ENCODE data around the gene PHLDA2. TPM values are rescaled to one million over a fixed set of nuclear protein-coding genes. Genes with fewer than 3 reads are reported as not detected.
A peak's percentile ranks its signal among the peaks of the same experiment; 100 is the strongest.

The PHLDA2 gene
- total RNA-seq, 1 experiment from 2014 or later, result 309 TPM

DNA sequence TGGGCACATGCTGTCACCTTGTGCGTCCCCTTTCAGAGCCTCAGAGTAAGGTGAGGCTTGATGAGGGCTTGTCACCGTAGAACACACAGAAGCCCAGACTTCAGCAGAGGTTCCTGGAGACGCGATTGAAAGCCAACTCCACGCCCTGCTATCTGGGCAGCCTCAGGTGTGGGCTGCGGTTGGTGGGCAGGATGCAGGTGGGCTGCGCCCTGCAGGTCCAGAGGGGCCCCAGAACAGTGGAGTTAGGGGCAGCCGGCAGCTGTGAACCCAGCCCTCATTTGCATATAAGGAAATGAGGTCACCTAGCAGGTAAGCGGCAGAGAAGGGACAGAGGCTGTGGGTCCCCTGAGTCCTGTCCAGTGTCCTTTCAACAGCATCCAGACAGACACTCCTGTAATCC is 15.4 kb downstream of the PHLDA2 start:
- ChIA-PET POLR2A (interaction anchor here (3.0 to 3.6 kb wide), 2 partner anchors 12 to 16 kb away, joined by 13 to 44 read pairs; partner anchors contain the start of gene PHLDA2), RAD21 (ENCODE audit: low non-redundant PET in 1 of 2, low total read pairs in 2 of 2, uncharacterized antibody in 2 of 2, unreplicated experiment in 2 of 2) (no interaction called here), CTCF (interaction anchor here (0.8 kb wide), 1 partner anchor 23 kb away, joined by 3 read pairs; no protein-coding TSS in a partner anchor)
- Histone ChIP-seq H3K9me3 (ENCODE audit: control insufficient read depth in 1 of 2, insufficient read depth in 1 of 2, low read depth in 1 of 2, low read length in 2 of 2) (no peaks in the 10 kb centered on the region), H3K27ac (ENCODE audit: low read depth, low read length) (peak overlapping the region; percentile 97), H3K27me3 (ENCODE audit: insufficient read depth, low read length) (no peaks in the 10 kb centered on the region), H2AFZ (ENCODE audit: low read depth, low read length, poor library complexity, severe bottlenecking) (no peak overlapping the region), H4K20me1 (ENCODE audit: insufficient read depth) (no peaks in the 10 kb centered on the region), H3K4me1 (ENCODE audit: control insufficient read depth in 1 of 2, insufficient read depth in 2 of 2, low read length in 2 of 2) (peaks cover 49 to 55% of the 10 kb centered on the region in 2 experiments), H3K4me3 (replicated peaks in 1 of 2; ENCODE audit: low read depth in 1 of 2, low read length in 2 of 2) (peak overlapping the region in 1 of 2 experiments; percentile 54; a peak in 1 of 4 replicates), H3K9me2 (ENCODE audit: insufficient read depth) (no peaks in the 10 kb centered on the region), H3K9ac (ENCODE audit: low read length) (peak overlapping the region; percentile 65), H3K4me2 (ENCODE audit: low read length) (peak overlapping the region; percentile 93), H3K36me3 (ENCODE audit: control insufficient read depth in 1 of 2, insufficient read depth in 2 of 2, low read length in 2 of 2) (no peaks in the 10 kb centered on the region), H3K79me2 (ENCODE audit: insufficient read depth, low read length) (no peaks in the 10 kb centered on the region)
- DNase-seq (ENCODE audit: low read depth, low spot score) (no peak), ATAC-seq (no peak)
- no TSS peak for BruUV-seq (replicated peaks)
- intact Hi-C loops (cut with micrococcal nuclease), result no loop called here
- TF ChIP-seq YY1 (IDR thresholded peaks at IDR 0.05; ENCODE audit: extremely low read depth, insufficient replicate concordance, low read depth, low read length) (no peak), RAD21 (IDR thresholded peaks at IDR 0.05; ENCODE audit: low read depth) (no peak), JUND (IDR thresholded peaks at IDR 0.05) (no peak), TCF7L2 (IDR thresholded peaks at IDR 0.05; ENCODE audit: borderline replicate concordance, extremely low read depth, insufficient read depth, insufficient read length) (no peak), ELF1 (IDR thresholded peaks at IDR 0.05; ENCODE audit: borderline replicate concordance, low read depth) (no peak), SRF (IDR thresholded peaks at IDR 0.05; ENCODE audit: low read depth) (no peak), ZNF274 (IDR thresholded peaks at IDR 0.05; ENCODE audit: low read depth, low read length) (no peak), SP1 (IDR thresholded peaks at IDR 0.05; ENCODE audit: low read depth) (no peak), SIN3A (IDR thresholded peaks at IDR 0.05; ENCODE audit: low read depth) (no peak)
- TF ChIP-seq, protein P1, sequence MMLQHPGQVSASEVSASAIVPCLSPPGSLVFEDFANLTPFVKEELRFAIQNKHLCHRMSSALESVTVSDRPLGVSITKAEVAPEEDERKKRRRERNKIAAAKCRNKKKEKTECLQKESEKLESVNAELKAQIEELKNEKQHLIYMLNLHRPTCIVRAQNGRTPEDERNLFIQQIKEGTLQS (IDR thresholded peaks at IDR 0.05), result no peak

DNA sequence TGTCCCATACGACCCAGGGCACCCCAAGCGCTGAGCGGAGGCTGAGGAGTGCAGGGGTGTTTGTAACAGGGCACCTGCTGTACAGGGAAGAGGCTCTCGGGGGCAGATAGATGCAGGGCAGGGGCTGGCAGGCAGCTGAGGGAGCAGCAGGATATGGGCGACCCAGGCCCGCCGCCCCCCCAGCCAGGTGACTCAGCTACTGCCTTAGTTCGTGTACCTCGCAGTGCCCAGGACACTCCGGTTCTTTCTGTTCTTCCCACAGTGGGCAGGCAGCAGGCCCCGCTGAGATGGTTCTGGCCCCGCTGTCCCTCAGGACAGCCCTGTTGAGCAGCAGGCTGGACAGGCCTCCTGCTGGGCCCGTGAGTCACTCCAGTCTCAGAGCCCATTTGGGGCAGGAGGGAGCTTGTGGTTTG is 16.2 kb downstream of the PHLDA2 start:
- H3K4me2 ChIP-seq (ENCODE audit: low read length), result peak overlapping the region; percentile 93
- no peak for TF ChIP-seq SRF (IDR thresholded peaks at IDR 0.05; ENCODE audit: low read depth)
- TF ChIP-seq YY1 (IDR thresholded peaks at IDR 0.05; ENCODE audit: extremely low read depth, insufficient replicate concordance, low read depth, low read length), result peak; percentile 9
- DNase-seq (ENCODE audit: low read depth, low spot score) (no peak), ATAC-seq (peak; percentile 45)
- H3K9me2 ChIP-seq (ENCODE audit: insufficient read depth), result no peaks in the 10 kb centered on the region
- ChIA-PET RAD21 (ENCODE audit: low non-redundant PET in 1 of 2, low total read pairs in 2 of 2, uncharacterized antibody in 2 of 2, unreplicated experiment in 2 of 2) (no interaction called here), POLR2A (interaction anchor here (0.7 to 3.6 kb wide), 5 partner anchors 10 to 17 kb away, joined by 3 to 44 read pairs (median 12); partner anchors contain the start of gene PHLDA2), CTCF (interaction anchor here (0.8 to 3.0 kb wide), 2 partner anchors 21 to 23 kb away, joined by 3 to 19 read pairs; no protein-coding TSS in a partner anchor)
- peak overlapping the region; percentile 37 to 54 for H3K4me3 ChIP-seq (replicated peaks in 1 of 2; ENCODE audit: low read depth in 1 of 2, low read length in 2 of 2)
- H3K9ac ChIP-seq (ENCODE audit: low read length), result peak overlapping the region; percentile 65
- no TSS peak for BruUV-seq (replicated peaks)
- no peaks in the 10 kb centered on the region for H3K9me3 ChIP-seq (ENCODE audit: control insufficient read depth in 1 of 2, insufficient read depth in 1 of 2, low read depth in 1 of 2, low read length in 2 of 2)
- H3K27ac ChIP-seq (ENCODE audit: low read depth, low read length), result peak overlapping the region; percentile 97
- no peaks in the 10 kb centered on the region for H3K79me2 ChIP-seq (ENCODE audit: insufficient read depth, low read length)
- no peak overlapping the region for H2AFZ ChIP-seq (ENCODE audit: low read depth, low read length, poor library complexity, severe bottlenecking)
- peaks cover 49 to 55% of the 10 kb centered on the region in 2 experiments for H3K4me1 ChIP-seq (ENCODE audit: control insufficient read depth in 1 of 2, insufficient read depth in 2 of 2, low read length in 2 of 2)
- H3K27me3 ChIP-seq (ENCODE audit: insufficient read depth, low read length), result no peaks in the 10 kb centered on the region
- H4K20me1 ChIP-seq (ENCODE audit: insufficient read depth), result no peaks in the 10 kb centered on the region
- H3K36me3 ChIP-seq (ENCODE audit: control insufficient read depth in 1 of 2, insufficient read depth in 2 of 2, low read length in 2 of 2), result no peaks in the 10 kb centered on the region
- intact Hi-C loops (cut with micrococcal nuclease), result no loop called here
